Astrocyte of the spinal cord (primary cell): ENCODE data around the gene TMEM9B.
A peak's percentile ranks its signal among the peaks of the same experiment; 100 is the strongest.

Source experiments
- DNase-seq: peaks from one replicate; pipeline ENCODE4 v3.0.0; 2011; ENCODE audit warnings: low read depth, low spot score
- H3K4me3 ChIP-seq: 2 replicates; pipeline ENCODE4 v1.5.1; 2011; ENCODE audit warnings: low read depth, mild to moderate bottlenecking, low read length, moderate library complexity
- CTCF ChIP-seq: IDR thresholded peaks from 2 replicates; pipeline ENCODE4 v1.5.1; 2012; ENCODE audit warnings: low read depth, mild to moderate bottlenecking, low read length, inconsistent platforms
- in situ Hi-C: cut with HindIII; loops from 2 replicates; pipeline ENCODE4 v1.10.0; 2017; ENCODE audit warnings: low sequenced_read_pairs

TMEM9B gene

GRCh38 chr11:8908099-8908498 is 56.1 kb downstream of the TMEM9B start:
- DNase-seq: no peak
- in situ Hi-C loops: no loop called here
- TF ChIP-seq CTCF: no peak
- H3K4me3 ChIP-seq: no peak overlapping the region

GRCh38 chr11:8907116-8907515 is 57.1 kb downstream of the TMEM9B start:
- in situ Hi-C loops: no loop called here
- DNase-seq: no peak
- TF ChIP-seq CTCF: no peak
- H3K4me3 ChIP-seq: no peak overlapping the region

GRCh38 chr11:8905528-8906165 is 58.6 kb downstream of the TMEM9B start:
- DNase-seq: peak; percentile 81
- no peak overlapping the region for H3K4me3 ChIP-seq
- in situ Hi-C loops: no loop called here
- TF ChIP-seq CTCF: no peak

GRCh38 chr11:8899119-8899753 is 65.0 kb downstream of the TMEM9B start:
- DNase-seq: no peak
- H3K4me3 ChIP-seq: no peak overlapping the region
- no peak for TF ChIP-seq CTCF
- in situ Hi-C loops: no loop called here
